GM20000 (cell line): ENCODE results near the gene MYL5.

Source experiments
- DNase-seq: peaks from one replicate; pipeline ENCODE4 v3.0.0; 2012; ENCODE audit warnings: low spot score
- CTCF ChIP-seq: IDR thresholded peaks from 2 replicates; pipeline ENCODE4 v1.5.1; 2012; ENCODE audit warnings: mild to moderate bottlenecking, control low read depth; ENCODE audit errors: extremely low read depth, missing control alignments

The MYL5 gene

GRCh38 chr4:661231-661630, 13.1 kb upstream of the MYL5 start:
- DNase-seq = no peak
- no peak for TF ChIP-seq CTCF

- no peak for TF ChIP-seq CTCF
- no peak for DNase-seq
Observed at GRCh38 chr4:661881-662761, 12.2 kb upstream of the MYL5 start.

GRCh38 chr4:663046-663437, 11.3 kb upstream of the MYL5 start:
- no peak for DNase-seq
- no peak for TF ChIP-seq CTCF

- DNase-seq = peak; percentile 94
Observed at GRCh38 chr4:663438-664428, 10.6 kb upstream of the MYL5 start.

GRCh38 chr4:664713-665231, 9.6 kb upstream of the MYL5 start:
- DNase-seq = no peak
- no peak for TF ChIP-seq CTCF

More at GRCh38 chr4:663438-664428, 10.6 kb upstream of the MYL5 start:
- peak; percentile 14 for TF ChIP-seq CTCF

- no peak for TF ChIP-seq CTCF
- no peak for DNase-seq
Observed at GRCh38 chr4:665381-665750, 9.0 kb upstream of the MYL5 start.
